Gastrocnemius medialis (tissue), 4 donors: ENCODE results near the gene ADAMTSL3. TPM values are rescaled to one million over a fixed set of nuclear protein-coding genes. Genes with fewer than 3 reads are reported as not detected.
A peak's percentile ranks its signal among the peaks of the same experiment; 100 is the strongest.

Source experiments
- ATAC-seq, 2 donors: fragments of 150-250 bp; one replicate each; pipeline ENCODE4 v1.9.1; 2016
- DNase-seq, 2 donors: peaks; one replicate each; pipeline ENCODE4 v3.0.0-alpha.2; 2019
- H3K27ac ChIP-seq, 4 donors: fragments of 200-600 bp; sonication (generic); 1 replicate in 1 of 4; 2 replicates in 3 of 4; pipeline ENCODE4 v1.5.1; 2016 to 2018; ENCODE audit warnings: mild to moderate bottlenecking in 2 of 4, moderate library complexity in 1 of 4
- H3K27me3 ChIP-seq, 3 donors: fragments of 200-600 bp; sonication (generic) in 2 of 3; 1 replicate in 1 of 3; 2 replicates in 2 of 3; pipeline versions ENCODE4 v1.5.1 to v1.6.0; 2016 to 2019; ENCODE audit warnings: mild to moderate bottlenecking in 1 of 3, moderate library complexity in 1 of 3
- H3K36me3 ChIP-seq, 2 donors: fragments of 200-600 bp; sonication (generic) in 1 of 2; one replicate each; pipeline ENCODE4 v1.5.1; 2017 to 2018
- H3K4me1 ChIP-seq, 2 donors: fragments of 200-600 bp; sonication (generic) in 1 of 2; one replicate each; pipeline ENCODE4 v1.5.1; 2016 to 2017; ENCODE audit warnings: mild to moderate bottlenecking in 2 of 2
- H3K4me3 ChIP-seq, 4 donors: fragments of 200-600 bp; sonication (generic) in 3 of 4; 1 replicate in 1 of 4; 2 replicates in 3 of 4; pipeline ENCODE4 v1.5.1; 2016 to 2019; ENCODE audit warnings: mild to moderate bottlenecking in 2 of 4
- H3K9me3 ChIP-seq, 3 donors: fragments of 200-600 bp; sonication (generic) in 2 of 3; 1 replicate in 1 of 3; 2 replicates in 2 of 3; pipeline ENCODE4 v1.5.1; 2016 to 2019
- POLR2A ChIP-seq, 2 donors: fragments of 450-650 bp; IDR thresholded peaks; one replicate each; pipeline ENCODE4 v1.6.1; 2017; ENCODE audit warnings: antibody characterized with exemption in 2 of 2, mild to moderate bottlenecking in 2 of 2, moderate library complexity in 2 of 2
- in situ Hi-C, 4 donors: fragments of 200-750 bp; cut with MboI; loops; one replicate each; pipeline versions ENCODE4 v1.15.0 to v1.8.0; 2017; ENCODE audit warnings: low sequenced_read_pairs in 4 of 4
- intact Hi-C: fragments of 100-400 bp; cut with DNase I; formaldehyde crosslinking; loops from one replicate; pipeline ENCODE4 v1.15.1; 2023; ENCODE audit warnings: low total_unique reads
- total RNA-seq, 4 donors: library from RNA; depleted of rRNA; stranded (reverse); fragments of >200 nt; gene quantifications; one replicate each; pipeline versions ENCODE4 v1.1.0 to v1.2.3, GENCODE V29; 2016
- TF ChIP-seq, protein P1 (sequence below), 5 experiments: fragments of 450-650 bp in 3 of 5; fragments of 200-600 bp in 2 of 5; sonication (generic) in 2 of 5; IDR thresholded peaks in 4 of 5; conservative IDR thresholded peaks in 1 of 5; 1 replicate in 4 of 5; 2 replicates in 1 of 5; pipeline ENCODE4 v1.5.1; 2016 to 2019; ENCODE audit warnings: antibody characterized with exemption in 5 of 5, mild to moderate bottlenecking in 3 of 5, moderate library complexity in 3 of 5

Gene ADAMTSL3
- total RNA-seq, 4 donors from 2014 or later: 0.66 to 2.9 (median 0.76) TPM

DNA sequence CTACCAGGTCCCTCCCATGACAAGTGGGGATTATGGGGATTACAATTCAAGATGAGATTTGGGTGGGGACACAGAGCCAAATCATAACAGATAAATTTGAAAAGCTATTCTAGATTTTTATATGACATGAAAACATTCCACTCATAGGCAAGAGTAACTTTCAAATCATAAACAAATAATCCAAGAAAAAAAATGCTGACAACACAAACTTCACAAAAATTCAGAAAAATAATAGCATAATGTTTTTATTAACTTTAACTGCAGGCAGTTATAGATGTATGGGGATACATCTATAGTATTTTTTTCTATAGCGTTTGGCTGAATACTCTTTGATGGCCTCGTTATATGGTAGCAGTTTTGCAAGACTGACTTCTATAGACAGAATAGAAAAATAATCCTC is 243.1 kb downstream of the ADAMTSL3 start:
- in situ Hi-C loops: no loop called here
- ATAC-seq (no peak), DNase-seq (no peak)
- Histone ChIP-seq H3K36me3 (no peaks in the 10 kb centered on the region), H3K27ac (no peak overlapping the region), H3K4me3 (no peak overlapping the region), H3K27me3 (no peaks in the 10 kb centered on the region), H3K4me1 (no peaks in the 10 kb centered on the region), H3K9me3 (no peaks in the 10 kb centered on the region)
- no peak for TF ChIP-seq POLR2A (IDR thresholded peaks at IDR 0.05)
- TF ChIP-seq, protein P1, sequence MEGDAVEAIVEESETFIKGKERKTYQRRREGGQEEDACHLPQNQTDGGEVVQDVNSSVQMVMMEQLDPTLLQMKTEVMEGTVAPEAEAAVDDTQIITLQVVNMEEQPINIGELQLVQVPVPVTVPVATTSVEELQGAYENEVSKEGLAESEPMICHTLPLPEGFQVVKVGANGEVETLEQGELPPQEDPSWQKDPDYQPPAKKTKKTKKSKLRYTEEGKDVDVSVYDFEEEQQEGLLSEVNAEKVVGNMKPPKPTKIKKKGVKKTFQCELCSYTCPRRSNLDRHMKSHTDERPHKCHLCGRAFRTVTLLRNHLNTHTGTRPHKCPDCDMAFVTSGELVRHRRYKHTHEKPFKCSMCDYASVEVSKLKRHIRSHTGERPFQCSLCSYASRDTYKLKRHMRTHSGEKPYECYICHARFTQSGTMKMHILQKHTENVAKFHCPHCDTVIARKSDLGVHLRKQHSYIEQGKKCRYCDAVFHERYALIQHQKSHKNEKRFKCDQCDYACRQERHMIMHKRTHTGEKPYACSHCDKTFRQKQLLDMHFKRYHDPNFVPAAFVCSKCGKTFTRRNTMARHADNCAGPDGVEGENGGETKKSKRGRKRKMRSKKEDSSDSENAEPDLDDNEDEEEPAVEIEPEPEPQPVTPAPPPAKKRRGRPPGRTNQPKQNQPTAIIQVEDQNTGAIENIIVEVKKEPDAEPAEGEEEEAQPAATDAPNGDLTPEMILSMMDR (IDR thresholded peaks at IDR 0.05 in 4 of 5, conservative IDR thresholded peaks at IDR 0.05 in 1 of 5): no peak
- intact Hi-C loops: no loop called here

DNA sequence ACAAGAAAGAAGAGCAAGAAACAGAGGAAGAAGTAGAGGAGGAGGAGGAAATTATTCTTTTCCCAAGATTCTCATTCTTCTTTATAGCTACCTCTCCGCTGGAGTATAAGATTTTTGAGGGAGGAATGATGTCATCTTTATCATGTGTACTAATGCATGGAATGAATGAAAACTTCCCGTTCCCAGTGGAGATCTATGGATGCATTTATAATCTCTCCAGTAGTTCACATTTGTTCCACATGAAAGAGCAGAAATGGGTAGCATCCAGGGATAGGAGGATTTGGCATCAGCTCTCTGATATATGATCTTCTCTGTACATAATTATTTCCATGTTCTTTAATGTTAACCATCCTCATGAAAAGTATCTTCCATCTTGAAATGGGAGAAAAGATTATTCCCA is 244.4 kb downstream of the ADAMTSL3 start:
- in situ Hi-C loops: no loop called here
- no peak for ATAC-seq
- intact Hi-C loops: no loop called here
- no peak for TF ChIP-seq POLR2A (IDR thresholded peaks at IDR 0.05)
- TF ChIP-seq, protein P1 (IDR thresholded peaks at IDR 0.05 in 4 of 5, conservative IDR thresholded peaks at IDR 0.05 in 1 of 5): no peak
- no peak for DNase-seq
- H3K4me1 ChIP-seq: no peaks in the 10 kb centered on the region
- no peaks in the 10 kb centered on the region for H3K27me3 ChIP-seq
- H3K4me3 ChIP-seq: no peak overlapping the region
- H3K27ac ChIP-seq: no peak overlapping the region
- no peaks in the 10 kb centered on the region for H3K9me3 ChIP-seq
- no peaks in the 10 kb centered on the region for H3K36me3 ChIP-seq

DNA sequence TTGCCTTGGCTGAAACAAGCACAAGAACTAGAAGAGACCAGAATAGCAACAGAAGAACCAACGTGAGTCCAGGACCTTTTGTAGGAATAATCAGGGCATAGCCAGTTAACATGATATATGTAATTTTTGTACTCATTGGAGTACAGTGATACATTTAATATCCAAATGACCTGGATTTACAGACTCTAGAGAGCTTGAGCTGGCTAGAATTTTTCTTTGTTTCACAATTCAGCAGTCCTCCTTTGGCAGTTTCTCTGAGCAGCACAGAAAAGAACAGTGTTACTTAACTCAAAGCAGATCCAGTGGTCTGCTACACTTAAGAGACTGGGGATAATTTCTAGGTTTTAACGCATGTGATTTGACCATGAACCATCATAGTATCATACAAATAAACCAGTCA is 245.7 kb downstream of the ADAMTSL3 start:
- Histone ChIP-seq H3K27me3 (no peaks in the 10 kb centered on the region), H3K36me3 (no peaks in the 10 kb centered on the region), H3K9me3 (no peaks in the 10 kb centered on the region), H3K27ac (no peak overlapping the region), H3K4me3 (no peak overlapping the region), H3K4me1 (no peaks in the 10 kb centered on the region)
- intact Hi-C loops (no loop called here), in situ Hi-C loops (no loop called here)
- ATAC-seq: peak in 1 of 2 donors; percentile 52
- DNase-seq: no peak
- no peak for TF ChIP-seq POLR2A (IDR thresholded peaks at IDR 0.05)
- TF ChIP-seq, protein P1 (IDR thresholded peaks at IDR 0.05 in 4 of 5, conservative IDR thresholded peaks at IDR 0.05 in 1 of 5): no peak

DNA sequence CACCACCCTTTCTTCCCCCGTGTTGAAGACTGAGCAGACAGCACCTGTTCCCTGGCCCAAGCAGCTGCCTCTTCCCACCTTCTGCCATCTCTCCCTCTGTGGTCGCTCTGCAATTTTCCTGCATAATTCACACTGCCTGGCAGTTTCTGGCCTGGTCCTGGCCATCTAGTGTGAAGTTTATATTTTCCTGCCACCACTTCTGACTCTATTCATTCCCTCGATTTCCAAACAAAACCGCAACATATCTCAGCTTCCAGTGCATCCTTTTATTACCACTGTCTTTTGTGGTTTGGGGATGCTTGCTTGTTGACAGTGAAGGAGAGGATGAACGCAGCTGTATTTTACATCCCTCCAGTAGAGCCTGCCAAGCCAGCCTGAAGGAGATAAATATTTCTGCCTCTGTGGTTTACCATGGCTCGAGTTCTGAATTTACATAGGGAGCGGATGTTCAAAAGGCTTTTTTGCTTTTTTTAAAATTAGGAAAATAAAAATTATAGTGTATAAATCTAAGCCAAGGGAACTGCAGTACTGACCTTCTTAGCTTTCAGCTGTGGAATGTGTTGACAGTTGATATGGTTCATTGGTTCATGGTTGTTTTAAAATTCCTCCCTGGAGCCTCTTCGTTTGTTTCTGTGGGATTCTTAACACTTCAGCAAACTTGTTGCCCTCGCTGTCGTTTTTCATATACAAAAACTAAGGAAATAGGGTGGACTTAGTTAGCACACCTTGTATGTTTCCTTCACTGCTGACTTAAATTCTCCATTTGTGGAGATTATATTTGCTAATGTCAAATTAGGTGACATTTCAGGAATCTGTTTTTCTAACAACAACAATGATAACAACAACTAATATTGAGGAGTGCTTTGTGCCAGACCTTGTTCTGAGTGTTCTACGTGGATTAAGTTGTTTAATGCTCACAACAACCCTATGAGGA is 250.5 kb downstream of the ADAMTSL3 start:
- Histone ChIP-seq H3K27me3 (no peaks in the 10 kb centered on the region), H3K27ac (no peak overlapping the region), H3K4me3 (no peak overlapping the region), H3K9me3 (no peaks in the 10 kb centered on the region), H3K4me1 (peaks cover 0 to 3% of the 10 kb centered on the region in 2 donors), H3K36me3 (no peaks in the 10 kb centered on the region)
- in situ Hi-C loops (no loop called here), intact Hi-C loops (no loop called here)
- ATAC-seq (peak; percentile 33 to 51), DNase-seq (no peak)
- TF ChIP-seq POLR2A (IDR thresholded peaks at IDR 0.05): no peak
- TF ChIP-seq, protein P1 (IDR thresholded peaks at IDR 0.05 in 4 of 5, conservative IDR thresholded peaks at IDR 0.05 in 1 of 5): no peak
